ENCODE data around the gene DLG2.

DNA sequence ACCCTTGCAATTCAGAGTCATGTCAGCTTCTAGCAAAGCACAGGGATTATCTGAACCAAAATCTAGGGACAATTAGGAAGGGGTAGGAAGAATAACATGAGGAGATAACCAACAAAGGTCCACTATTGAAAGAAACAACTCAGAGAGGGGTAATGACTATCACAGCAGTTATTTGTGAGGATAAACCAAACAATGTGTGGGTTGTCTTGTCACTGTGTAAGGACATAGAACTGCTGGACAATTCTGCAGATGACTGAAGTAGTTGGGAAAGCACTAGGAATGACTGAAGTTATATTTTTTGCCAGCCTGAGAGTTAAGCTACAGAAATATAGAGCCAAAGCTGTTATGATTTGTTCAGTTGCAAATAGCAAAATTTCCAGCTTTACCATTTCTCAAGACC, 1482.6 kb downstream of the DLG2 start:
- TF ChIP-seq, protein P1, sequence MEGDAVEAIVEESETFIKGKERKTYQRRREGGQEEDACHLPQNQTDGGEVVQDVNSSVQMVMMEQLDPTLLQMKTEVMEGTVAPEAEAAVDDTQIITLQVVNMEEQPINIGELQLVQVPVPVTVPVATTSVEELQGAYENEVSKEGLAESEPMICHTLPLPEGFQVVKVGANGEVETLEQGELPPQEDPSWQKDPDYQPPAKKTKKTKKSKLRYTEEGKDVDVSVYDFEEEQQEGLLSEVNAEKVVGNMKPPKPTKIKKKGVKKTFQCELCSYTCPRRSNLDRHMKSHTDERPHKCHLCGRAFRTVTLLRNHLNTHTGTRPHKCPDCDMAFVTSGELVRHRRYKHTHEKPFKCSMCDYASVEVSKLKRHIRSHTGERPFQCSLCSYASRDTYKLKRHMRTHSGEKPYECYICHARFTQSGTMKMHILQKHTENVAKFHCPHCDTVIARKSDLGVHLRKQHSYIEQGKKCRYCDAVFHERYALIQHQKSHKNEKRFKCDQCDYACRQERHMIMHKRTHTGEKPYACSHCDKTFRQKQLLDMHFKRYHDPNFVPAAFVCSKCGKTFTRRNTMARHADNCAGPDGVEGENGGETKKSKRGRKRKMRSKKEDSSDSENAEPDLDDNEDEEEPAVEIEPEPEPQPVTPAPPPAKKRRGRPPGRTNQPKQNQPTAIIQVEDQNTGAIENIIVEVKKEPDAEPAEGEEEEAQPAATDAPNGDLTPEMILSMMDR (conservative IDR thresholded peaks at IDR 0.05 in 1 of 2, IDR thresholded peaks at IDR 0.05 in 1 of 2; ENCODE audit: extremely low read depth in 1 of 2, insufficient read depth in 1 of 2, low read depth in 1 of 2, low read length in 2 of 2), result no peak
- TF ChIP-seq EZH2 (IDR thresholded peaks at IDR 0.05; ENCODE audit: borderline replicate concordance, low read length), result no peak
